ENCODE results near the gene DAPK1. TPM values are rescaled to one million over a fixed set of nuclear protein-coding genes. Genes with fewer than 3 reads are reported as not detected.

The DAPK1 gene
- total RNA-seq, 2 donors from 2014 or later = 39.1 to 40.6 TPM

DNA sequence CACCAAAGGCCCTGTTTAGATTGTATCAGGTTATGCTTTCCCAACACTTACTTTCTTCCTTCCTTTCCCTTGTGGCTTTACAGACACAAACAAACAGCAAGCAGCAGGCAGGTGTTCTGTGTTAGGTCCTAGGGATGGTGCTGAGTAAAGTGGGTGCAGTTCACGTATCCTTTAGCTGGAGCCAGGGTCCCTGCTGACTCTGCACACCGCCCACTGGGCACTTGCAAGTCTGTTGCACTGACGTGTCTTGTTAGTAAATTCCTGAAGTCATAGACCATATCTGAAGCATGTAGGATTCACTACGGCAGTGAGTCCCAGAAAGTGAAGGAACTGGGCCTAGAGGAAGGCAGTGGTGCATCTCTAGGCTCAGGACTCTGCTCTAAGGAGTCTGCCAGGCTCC, 96.5 kb downstream of the DAPK1 start:
- DNase-seq (ENCODE audit: low spot score) (no peak), ATAC-seq (ENCODE audit: insufficient number of reproducible peaks, low FRiP score, low read depth) (no peak)
- H3K4me3 ChIP-seq = no peak overlapping the region
- TF ChIP-seq, protein P1, sequence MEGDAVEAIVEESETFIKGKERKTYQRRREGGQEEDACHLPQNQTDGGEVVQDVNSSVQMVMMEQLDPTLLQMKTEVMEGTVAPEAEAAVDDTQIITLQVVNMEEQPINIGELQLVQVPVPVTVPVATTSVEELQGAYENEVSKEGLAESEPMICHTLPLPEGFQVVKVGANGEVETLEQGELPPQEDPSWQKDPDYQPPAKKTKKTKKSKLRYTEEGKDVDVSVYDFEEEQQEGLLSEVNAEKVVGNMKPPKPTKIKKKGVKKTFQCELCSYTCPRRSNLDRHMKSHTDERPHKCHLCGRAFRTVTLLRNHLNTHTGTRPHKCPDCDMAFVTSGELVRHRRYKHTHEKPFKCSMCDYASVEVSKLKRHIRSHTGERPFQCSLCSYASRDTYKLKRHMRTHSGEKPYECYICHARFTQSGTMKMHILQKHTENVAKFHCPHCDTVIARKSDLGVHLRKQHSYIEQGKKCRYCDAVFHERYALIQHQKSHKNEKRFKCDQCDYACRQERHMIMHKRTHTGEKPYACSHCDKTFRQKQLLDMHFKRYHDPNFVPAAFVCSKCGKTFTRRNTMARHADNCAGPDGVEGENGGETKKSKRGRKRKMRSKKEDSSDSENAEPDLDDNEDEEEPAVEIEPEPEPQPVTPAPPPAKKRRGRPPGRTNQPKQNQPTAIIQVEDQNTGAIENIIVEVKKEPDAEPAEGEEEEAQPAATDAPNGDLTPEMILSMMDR (IDR thresholded peaks at IDR 0.05) = no peak
- H3K4me1 ChIP-seq (ENCODE audit: control insufficient read depth in 1 of 2, low read depth in 2 of 2) = peaks cover 15 to 26% of the 10 kb centered on the region in 2 donors
- H3K27ac ChIP-seq = no peak overlapping the region
- no peaks in the 10 kb centered on the region for H3K36me3 ChIP-seq
- H3K9me3 ChIP-seq = no peaks in the 10 kb centered on the region
- no peaks in the 10 kb centered on the region for H3K27me3 ChIP-seq (replicated peaks; ENCODE audit: insufficient read depth)

DNA sequence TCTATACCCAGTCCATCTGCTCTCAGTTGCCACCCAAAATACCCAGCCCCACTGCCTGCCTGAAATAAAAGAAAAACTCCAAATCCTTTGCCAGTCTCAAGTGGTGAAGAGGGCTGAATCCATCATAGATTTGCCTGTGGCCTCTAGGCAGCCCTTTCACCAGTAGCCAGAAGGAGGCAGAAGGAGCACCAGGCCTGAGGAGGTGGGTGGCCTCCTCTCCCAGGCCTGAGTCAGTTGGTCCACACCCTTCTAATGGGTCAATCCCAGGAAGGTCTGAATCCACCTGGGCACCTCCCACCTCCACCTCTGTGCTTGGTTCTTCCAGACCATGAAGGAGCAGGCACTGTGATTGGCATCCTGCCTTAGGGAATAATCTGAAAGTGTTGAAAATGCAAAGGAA, 97.0 kb downstream of the DAPK1 start:
- Histone ChIP-seq H3K4me3 (no peak overlapping the region), H3K27ac (no peak overlapping the region), H3K4me1 (ENCODE audit: control insufficient read depth in 1 of 2, low read depth in 2 of 2) (peaks cover 15 to 26% of the 10 kb centered on the region in 2 donors), H3K9me3 (no peaks in the 10 kb centered on the region), H3K27me3 (replicated peaks; ENCODE audit: insufficient read depth) (no peaks in the 10 kb centered on the region), H3K36me3 (no peaks in the 10 kb centered on the region)
- DNase-seq (ENCODE audit: low spot score) (no peak), ATAC-seq (ENCODE audit: insufficient number of reproducible peaks, low FRiP score, low read depth) (no peak)
- TF ChIP-seq, protein P1 (IDR thresholded peaks at IDR 0.05) = no peak

DNA sequence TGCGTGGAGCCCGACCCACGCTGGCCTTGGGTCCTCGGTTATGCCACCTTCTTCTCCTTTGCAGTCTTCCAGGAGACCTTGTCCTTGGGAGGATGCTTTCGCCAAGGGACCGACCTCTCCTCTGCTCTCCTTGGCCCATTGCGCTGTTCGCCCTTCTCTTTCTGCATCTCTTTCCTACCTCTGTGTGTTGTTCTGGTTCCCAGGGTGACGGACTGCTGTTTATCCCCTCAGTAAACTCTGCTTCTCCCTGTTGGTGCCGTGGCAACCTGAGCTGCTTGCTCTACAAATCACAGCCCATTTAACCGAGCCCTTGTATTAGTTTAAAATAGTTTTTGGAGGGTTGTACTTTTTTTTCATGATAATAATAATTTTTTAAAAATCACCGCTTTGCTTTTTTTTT, 97.9 kb downstream of the DAPK1 start:
- ATAC-seq (ENCODE audit: insufficient number of reproducible peaks, low FRiP score, low read depth) (no peak), DNase-seq (ENCODE audit: low spot score) (no peak)
- H3K4me1 ChIP-seq (ENCODE audit: control insufficient read depth in 1 of 2, low read depth in 2 of 2) = peaks cover 16 to 29% of the 10 kb centered on the region in 2 donors
- H3K9me3 ChIP-seq = no peaks in the 10 kb centered on the region
- H3K27me3 ChIP-seq (replicated peaks; ENCODE audit: insufficient read depth) = no peaks in the 10 kb centered on the region
- no peaks in the 10 kb centered on the region for H3K36me3 ChIP-seq
- H3K27ac ChIP-seq = no peak overlapping the region
- TF ChIP-seq, protein P1 (IDR thresholded peaks at IDR 0.05) = no peak
- H3K4me3 ChIP-seq = no peak overlapping the region

DNA sequence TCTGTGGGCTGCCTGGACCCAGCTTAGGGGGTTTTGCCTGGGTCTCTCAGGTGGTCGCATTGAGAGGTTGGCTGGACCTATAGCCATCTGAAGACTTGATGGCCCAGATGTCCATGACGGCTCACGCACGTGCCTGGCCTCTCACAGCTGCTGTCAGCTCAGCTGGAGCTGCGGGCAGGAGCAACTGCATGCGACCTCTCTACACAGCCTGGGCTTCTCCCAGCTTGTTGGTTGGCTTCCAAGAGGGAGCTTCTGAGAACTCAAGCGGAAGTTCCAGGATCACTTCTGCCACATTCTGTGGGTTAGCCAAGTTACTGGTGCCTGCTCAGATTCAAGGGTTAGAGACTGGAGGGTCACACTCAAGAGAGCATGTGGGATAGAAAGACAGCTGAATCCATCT, 99.2 kb downstream of the DAPK1 start:
- no peak overlapping the region for H3K27ac ChIP-seq
- TF ChIP-seq, protein P1 (IDR thresholded peaks at IDR 0.05) = no peak
- no peaks in the 10 kb centered on the region for H3K9me3 ChIP-seq
- H3K36me3 ChIP-seq = no peaks in the 10 kb centered on the region
- H3K4me3 ChIP-seq = no peak overlapping the region
- peaks cover 17 to 35% of the 10 kb centered on the region in 2 donors for H3K4me1 ChIP-seq (ENCODE audit: control insufficient read depth in 1 of 2, low read depth in 2 of 2)
- DNase-seq (ENCODE audit: low spot score) = no peak
- H3K27me3 ChIP-seq (replicated peaks; ENCODE audit: insufficient read depth) = no peaks in the 10 kb centered on the region
- ATAC-seq (ENCODE audit: insufficient number of reproducible peaks, low FRiP score, low read depth) = no peak

DNA sequence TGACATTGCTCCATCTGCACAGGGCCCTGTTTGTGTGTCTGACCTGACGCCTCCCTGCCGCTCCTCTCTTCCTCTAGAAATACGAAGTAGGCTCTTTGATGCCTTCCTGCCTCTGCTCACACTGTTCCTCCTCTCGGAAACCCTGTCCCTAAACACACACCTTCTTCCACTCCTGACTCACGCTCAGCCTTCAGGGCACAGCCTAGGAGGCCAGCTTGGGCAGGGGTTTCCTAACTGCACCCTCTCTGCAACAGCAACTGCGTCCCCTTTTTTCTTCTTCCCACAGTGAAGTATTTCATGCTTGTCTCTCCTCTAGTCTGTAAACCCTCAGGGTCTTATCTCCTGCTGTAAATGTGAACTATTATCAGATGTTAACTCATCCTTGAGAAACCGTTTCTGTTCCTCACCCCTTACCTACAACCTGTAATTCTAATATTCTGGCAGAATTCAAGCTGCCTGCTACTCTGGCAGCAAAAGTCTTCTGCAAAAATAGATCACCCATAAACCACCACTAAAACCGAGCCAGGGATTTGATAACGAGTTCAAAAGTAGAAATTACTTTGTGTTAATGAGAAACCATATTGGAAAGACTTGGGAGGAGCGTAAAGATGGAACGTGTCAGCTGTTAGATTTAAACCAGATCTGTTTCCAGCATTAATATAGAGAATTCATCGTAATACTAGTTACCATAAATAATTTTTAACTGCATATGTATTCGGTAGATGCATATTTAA, 100.2 kb downstream of the DAPK1 start:
- H3K4me3 ChIP-seq = no peak overlapping the region
- peaks cover 11 to 26% of the 10 kb centered on the region in 2 donors for H3K4me1 ChIP-seq (ENCODE audit: control insufficient read depth in 1 of 2, low read depth in 2 of 2)
- no peak overlapping the region for H3K27ac ChIP-seq
- no peaks in the 10 kb centered on the region for H3K27me3 ChIP-seq (replicated peaks; ENCODE audit: insufficient read depth)
- no peaks in the 10 kb centered on the region for H3K36me3 ChIP-seq
- no peak for ATAC-seq (ENCODE audit: insufficient number of reproducible peaks, low FRiP score, low read depth)
- TF ChIP-seq, protein P1 (IDR thresholded peaks at IDR 0.05) = no peak
- DNase-seq (ENCODE audit: low spot score) = no peak
- no peaks in the 10 kb centered on the region for H3K9me3 ChIP-seq
